Measurements from ENCODE around the gene PLA2G12B.

DNA sequence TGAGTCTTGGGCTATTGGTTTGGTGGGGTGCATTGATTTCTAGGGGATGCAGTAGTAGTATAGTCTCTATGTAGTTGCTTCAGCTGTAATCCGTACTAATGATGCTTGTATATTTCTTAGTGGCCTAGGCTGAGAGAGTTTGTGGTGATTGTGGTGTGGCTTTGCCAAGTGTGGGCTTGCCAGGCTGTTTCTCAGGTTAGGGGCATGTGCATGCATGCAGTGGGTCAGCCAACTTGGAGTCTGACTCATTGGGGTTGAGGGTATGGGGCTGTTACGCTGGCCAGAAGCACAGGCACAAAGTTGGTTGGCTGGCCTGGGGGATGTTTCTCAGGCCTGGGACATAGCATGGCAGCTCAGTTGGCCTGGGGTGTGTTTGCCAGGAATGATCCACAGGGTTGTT is 25.7 kb upstream of the PLA2G12B start:
- TF ChIP-seq, protein P1, sequence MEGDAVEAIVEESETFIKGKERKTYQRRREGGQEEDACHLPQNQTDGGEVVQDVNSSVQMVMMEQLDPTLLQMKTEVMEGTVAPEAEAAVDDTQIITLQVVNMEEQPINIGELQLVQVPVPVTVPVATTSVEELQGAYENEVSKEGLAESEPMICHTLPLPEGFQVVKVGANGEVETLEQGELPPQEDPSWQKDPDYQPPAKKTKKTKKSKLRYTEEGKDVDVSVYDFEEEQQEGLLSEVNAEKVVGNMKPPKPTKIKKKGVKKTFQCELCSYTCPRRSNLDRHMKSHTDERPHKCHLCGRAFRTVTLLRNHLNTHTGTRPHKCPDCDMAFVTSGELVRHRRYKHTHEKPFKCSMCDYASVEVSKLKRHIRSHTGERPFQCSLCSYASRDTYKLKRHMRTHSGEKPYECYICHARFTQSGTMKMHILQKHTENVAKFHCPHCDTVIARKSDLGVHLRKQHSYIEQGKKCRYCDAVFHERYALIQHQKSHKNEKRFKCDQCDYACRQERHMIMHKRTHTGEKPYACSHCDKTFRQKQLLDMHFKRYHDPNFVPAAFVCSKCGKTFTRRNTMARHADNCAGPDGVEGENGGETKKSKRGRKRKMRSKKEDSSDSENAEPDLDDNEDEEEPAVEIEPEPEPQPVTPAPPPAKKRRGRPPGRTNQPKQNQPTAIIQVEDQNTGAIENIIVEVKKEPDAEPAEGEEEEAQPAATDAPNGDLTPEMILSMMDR (IDR thresholded peaks at IDR 0.05) = no peak
- TF ChIP-seq POLR2A (IDR thresholded peaks at IDR 0.05) = no peak
